Measurements from ENCODE around the gene BRIX1.
"Not testable (repeated sequence)": the region's sequence is repeated elsewhere in the genome, so short reads cannot be mapped to it uniquely, and the experiment has no call there.

Gene BRIX1

DNA sequence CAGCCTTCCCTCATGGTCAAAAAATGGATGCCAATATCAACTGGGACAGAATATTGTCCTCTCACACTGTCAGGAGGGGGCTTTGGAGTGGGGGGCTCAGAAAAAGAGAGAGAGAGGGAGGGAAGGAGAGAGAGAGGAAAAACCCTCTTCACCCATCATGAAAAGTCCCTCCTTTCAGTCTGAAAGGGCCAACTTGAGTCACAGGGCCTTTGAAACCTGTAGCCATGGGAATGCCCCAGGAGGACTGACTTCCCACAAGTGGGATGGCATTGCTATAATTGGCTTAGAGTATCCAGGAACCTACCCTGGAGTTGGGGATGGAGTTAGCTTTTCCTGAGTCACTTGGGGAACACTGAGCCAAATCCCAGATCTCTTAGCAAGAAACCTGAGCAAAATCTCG lies 55.0 kb downstream of the BRIX1 start:
- DNase-seq, result no peak

DNA sequence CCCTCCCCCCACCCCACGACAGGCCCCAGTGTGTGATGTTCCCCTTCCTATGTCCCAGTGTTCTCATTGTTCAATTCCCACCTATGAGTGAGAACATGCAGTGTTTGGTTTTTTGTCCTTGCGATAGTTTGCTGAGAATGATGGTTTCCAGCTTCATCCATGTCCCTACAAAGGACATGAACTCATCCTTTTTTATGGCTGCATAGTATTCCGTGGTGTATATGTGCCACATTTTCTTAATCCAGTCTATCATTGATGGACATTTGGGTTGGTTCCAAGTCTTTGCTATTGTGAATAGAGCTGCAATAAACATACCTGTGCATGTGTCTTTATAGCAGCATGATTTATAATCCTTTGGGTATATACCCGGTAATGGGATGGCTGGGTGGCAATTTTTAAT lies 56.1 kb downstream of the BRIX1 start:
- not testable (repeated sequence) for DNase-seq
